Right lobe of liver (tissue), 4 donors: ENCODE results near the gene AASDH.

Experiments used
- CTCF ChIP-seq, 4 donors: fragments of 200-600 bp in 3 of 4; fragments of 450-650 bp in 1 of 4; IDR thresholded peaks; one replicate each; pipeline versions ENCODE4 v1.5.1 to v1.8.0; 2016 to 2022; ENCODE audit warnings: antibody characterized with exemption in 4 of 4, mild to moderate bottlenecking in 2 of 4
- POLR2A ChIP-seq: fragments of 450-650 bp; IDR thresholded peaks from one replicate; pipeline ENCODE4 v1.6.1; 2017; ENCODE audit warnings: antibody characterized with exemption, mild to moderate bottlenecking
- donor health status: DM: no; HTN: no; CAD: no.
- donor health status: DM: no; HTN: no; CAD: no.
- donor health status: DM: no; HTN: yes; CAD: no.

- TF ChIP-seq POLR2A (no peak), CTCF (IDR thresholded peaks at IDR 0.05) (no peak)
These were observed 71.7 kb downstream of the AASDH start for GRCh38 chr4:56315543-56315942.
